ENCODE measurements around the gene XPO6. TPM values are rescaled to one million over a fixed set of nuclear protein-coding genes. Genes with fewer than 3 reads are reported as not detected.
A peak's percentile ranks its signal among the peaks of the same experiment; 100 is the strongest.

The XPO6 gene
- total and polyA plus RNA-seq, 7 donors: 16.7 to 46.5 (median 26.4) TPM

DNA sequence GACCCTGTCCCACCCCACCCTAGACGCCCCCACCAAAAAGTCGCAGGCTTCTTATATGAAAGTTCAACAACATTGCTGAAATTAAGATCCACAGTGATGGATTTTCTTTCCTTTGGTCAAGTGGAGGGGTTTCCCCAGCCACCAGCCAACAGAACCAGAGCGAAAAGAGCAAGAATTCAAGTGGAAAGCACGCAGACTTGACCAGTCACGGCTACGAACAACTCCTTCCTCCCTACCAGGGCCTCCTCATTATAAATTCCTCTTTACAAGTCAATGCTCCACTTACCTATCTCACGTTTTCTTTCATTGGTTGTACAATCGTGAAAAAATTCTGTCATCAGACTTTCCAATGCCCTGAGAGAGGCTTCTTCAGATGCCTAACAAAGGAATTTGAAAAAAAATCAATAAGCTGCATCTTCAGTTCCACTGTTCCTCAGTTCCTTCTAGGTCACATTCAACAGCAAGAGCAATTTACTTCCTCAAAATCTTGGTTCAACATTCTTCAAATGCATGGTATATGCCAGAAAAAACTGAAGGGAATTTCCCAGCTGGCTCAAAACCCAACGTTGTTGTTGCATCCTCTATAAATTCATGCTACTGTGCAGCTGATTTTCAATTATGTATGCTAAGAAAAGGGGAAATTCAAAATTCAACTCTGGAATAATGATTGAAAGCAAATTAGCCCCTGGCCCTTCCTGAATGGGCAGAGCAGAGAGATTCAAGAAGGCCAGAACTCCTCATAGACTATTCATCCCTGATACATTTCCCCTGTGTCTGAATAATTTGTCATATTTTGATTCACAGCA, 30.9 kb downstream of the XPO6 start:
- no peak for TF ChIP-seq CTCF (IDR thresholded peaks at IDR 0.05)

DNA sequence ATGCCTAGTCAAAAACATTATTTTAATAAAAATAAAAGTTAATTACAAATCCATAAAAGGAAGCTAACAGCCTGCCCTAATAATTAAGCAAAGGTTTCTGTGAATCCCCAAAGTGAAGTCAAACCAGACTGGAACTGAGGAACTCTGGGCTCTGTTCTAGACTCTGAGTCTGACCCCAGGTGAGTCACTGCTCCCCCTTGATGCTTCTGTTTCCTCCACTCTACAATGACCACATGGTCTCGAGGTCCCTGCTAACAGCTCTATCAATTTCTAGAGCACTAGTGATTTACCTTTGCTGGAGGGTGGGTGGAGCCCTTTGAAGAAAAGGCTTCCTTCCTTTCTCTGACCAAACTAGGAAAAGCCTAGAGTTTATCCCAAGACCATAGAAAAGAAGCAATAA, 32.4 kb downstream of the XPO6 start:
- DNase-seq (no peak), ATAC-seq (no peak)
- no peak overlapping the region for H3K4me3 ChIP-seq
- peaks cover 0 to 46% of the 10 kb centered on the region in 2 donors for H3K36me3 ChIP-seq (ENCODE audit: insufficient read depth in 1 of 2, low read depth in 1 of 2)
- no peak for TF ChIP-seq CTCF (IDR thresholded peaks at IDR 0.05)
- intact Hi-C loops (cut with DNase I): no loop called here
- no peak overlapping the region for H3K27ac ChIP-seq
- WGBS, 3 donors: 76 to 90% (median 88%) methylated on average over 1 of the region's 1 CpG
- H3K4me1 ChIP-seq: peaks cover 38% of the 10 kb centered on the region
- H3K9me3 ChIP-seq: no peaks in the 10 kb centered on the region
- H3K27me3 ChIP-seq (ENCODE audit: insufficient read depth in 3 of 3, low read length in 2 of 3): no peaks in the 10 kb centered on the region

More for the DNA sequence above, 30.9 kb downstream of the XPO6 start:
- DNase-seq (no peak), ATAC-seq (peak in 2 of 4 donors; percentile 14 to 21)
- WGBS, 3 donors: 79 to 82% (median 81%) methylated on average over 9 of the region's 9 CpGs
- intact Hi-C loops (cut with DNase I): no loop called here
- no peaks in the 10 kb centered on the region for H3K9me3 ChIP-seq
- no peak overlapping the region for H3K27ac ChIP-seq
- peaks cover 0 to 31% of the 10 kb centered on the region in 2 donors for H3K36me3 ChIP-seq (ENCODE audit: insufficient read depth in 1 of 2, low read depth in 1 of 2)
- H3K27me3 ChIP-seq (ENCODE audit: insufficient read depth in 3 of 3, low read length in 2 of 3): no peaks in the 10 kb centered on the region
- H3K4me3 ChIP-seq: no peak overlapping the region
- peaks cover 38% of the 10 kb centered on the region for H3K4me1 ChIP-seq

DNA sequence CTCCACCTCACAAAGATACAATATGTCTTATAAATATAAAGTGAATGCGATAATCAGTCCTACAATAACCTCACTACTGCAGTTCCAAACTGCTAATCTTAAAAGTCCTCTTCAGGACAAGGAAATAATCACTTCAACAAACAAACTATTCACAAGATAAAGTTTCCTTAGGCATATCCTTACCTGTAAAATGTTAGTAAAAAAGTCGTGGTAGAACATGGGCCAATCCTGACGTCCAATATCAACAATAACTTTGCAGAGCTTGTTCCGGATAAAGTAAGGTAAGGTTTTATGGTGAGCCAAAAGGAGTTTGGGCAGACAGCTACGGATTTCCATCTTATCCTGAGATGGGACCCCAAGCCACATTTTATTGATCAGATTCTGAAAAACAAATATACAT, 36.0 kb downstream of the XPO6 start:
- peaks cover 0 to 63% of the 10 kb centered on the region in 2 donors for H3K36me3 ChIP-seq (ENCODE audit: insufficient read depth in 1 of 2, low read depth in 1 of 2)
- H3K4me3 ChIP-seq: no peak overlapping the region
- TF ChIP-seq CTCF (IDR thresholded peaks at IDR 0.05): no peak
- ATAC-seq (no peak), DNase-seq (no peak)
- H3K27me3 ChIP-seq (ENCODE audit: insufficient read depth in 3 of 3, low read length in 2 of 3): no peaks in the 10 kb centered on the region
- WGBS, 3 donors: 94 to 97% (median 94%) methylated on average over 5 of the region's 5 CpGs
- intact Hi-C loops (cut with DNase I): no loop called here
- no peak overlapping the region for H3K27ac ChIP-seq
- H3K4me1 ChIP-seq: peaks cover 5% of the 10 kb centered on the region
- H3K9me3 ChIP-seq: no peaks in the 10 kb centered on the region

GRCh38 chr16:28172336-28172735, 39.4 kb downstream of the XPO6 start:
- TF ChIP-seq CTCF (IDR thresholded peaks at IDR 0.05): no peak
- no peak overlapping the region for H3K4me3 ChIP-seq
- intact Hi-C loops (cut with DNase I): no loop called here
- DNase-seq: no peak
- H3K36me3 ChIP-seq (ENCODE audit: insufficient read depth in 1 of 2, low read depth in 1 of 2): peaks cover 0 to 76% of the 10 kb centered on the region in 2 donors
- H3K27ac ChIP-seq: no peak overlapping the region
- no peaks in the 10 kb centered on the region for H3K9me3 ChIP-seq
- 78 to 83% (median 81%) methylated on average over 9 of the region's 9 CpGs for WGBS, 3 donors
- no peak for ATAC-seq
- no peaks in the 10 kb centered on the region for H3K27me3 ChIP-seq (ENCODE audit: insufficient read depth in 3 of 3, low read length in 2 of 3)
- H3K4me1 ChIP-seq: peaks cover 5% of the 10 kb centered on the region

Measured in psoas muscle (tissue), 8 donors.